Transverse colon (tissue), 4 donors: Measurements from ENCODE around the gene MTOR.

Source experiments
- POLR2A ChIP-seq: fragments of 450-650 bp; IDR thresholded peaks from one replicate; pipeline ENCODE4 v1.6.1; 2016; ENCODE audit warnings: antibody characterized with exemption, mild to moderate bottlenecking, moderate library complexity
- POLR2AphosphoS5 ChIP-seq, 3 donors: sonication (generic); formaldehyde crosslinking; IDR thresholded peaks; one replicate each; pipeline ENCODE4 v1.6.1; 2016; ENCODE audit warnings: antibody characterized with exemption in 3 of 3
- TF ChIP-seq, protein P1 (sequence below), 5 experiments: fragments of 200-600 bp in 3 of 5; fragments of 450-650 bp in 2 of 5; sonication (generic) in 3 of 5; IDR thresholded peaks; 1 replicate in 2 of 5; 2 replicates in 3 of 5; pipeline ENCODE4 v1.5.1; 2016 to 2017; ENCODE audit warnings: antibody characterized with exemption in 5 of 5, inconsistent platforms in 3 of 5, mild to moderate bottlenecking in 2 of 5, moderate library complexity in 1 of 5

DNA sequence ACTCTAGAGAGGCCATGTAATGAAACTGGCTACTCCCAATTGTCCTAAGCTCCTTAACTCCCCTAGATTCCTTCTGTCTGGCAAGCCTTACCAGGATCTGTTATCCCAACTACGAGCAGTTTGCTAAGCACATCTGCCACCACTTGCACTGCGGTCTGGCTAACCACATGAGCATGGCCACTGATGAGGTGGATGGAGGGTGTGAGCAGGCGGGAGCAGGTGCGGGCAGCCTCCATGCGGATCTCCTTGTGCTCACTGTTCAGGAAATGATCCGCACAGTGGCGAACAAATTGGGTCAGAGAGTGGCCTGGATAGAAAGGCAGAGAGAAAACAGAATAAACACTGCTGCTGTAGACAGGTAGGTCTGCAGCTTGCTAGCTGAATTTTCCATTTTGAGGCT, 24.0 kb downstream of the MTOR start:
- TF ChIP-seq POLR2AphosphoS5 (IDR thresholded peaks at IDR 0.05) (no peak), POLR2A (no peak)
- TF ChIP-seq, protein P1, sequence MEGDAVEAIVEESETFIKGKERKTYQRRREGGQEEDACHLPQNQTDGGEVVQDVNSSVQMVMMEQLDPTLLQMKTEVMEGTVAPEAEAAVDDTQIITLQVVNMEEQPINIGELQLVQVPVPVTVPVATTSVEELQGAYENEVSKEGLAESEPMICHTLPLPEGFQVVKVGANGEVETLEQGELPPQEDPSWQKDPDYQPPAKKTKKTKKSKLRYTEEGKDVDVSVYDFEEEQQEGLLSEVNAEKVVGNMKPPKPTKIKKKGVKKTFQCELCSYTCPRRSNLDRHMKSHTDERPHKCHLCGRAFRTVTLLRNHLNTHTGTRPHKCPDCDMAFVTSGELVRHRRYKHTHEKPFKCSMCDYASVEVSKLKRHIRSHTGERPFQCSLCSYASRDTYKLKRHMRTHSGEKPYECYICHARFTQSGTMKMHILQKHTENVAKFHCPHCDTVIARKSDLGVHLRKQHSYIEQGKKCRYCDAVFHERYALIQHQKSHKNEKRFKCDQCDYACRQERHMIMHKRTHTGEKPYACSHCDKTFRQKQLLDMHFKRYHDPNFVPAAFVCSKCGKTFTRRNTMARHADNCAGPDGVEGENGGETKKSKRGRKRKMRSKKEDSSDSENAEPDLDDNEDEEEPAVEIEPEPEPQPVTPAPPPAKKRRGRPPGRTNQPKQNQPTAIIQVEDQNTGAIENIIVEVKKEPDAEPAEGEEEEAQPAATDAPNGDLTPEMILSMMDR (IDR thresholded peaks at IDR 0.05), result no peak
